ENCODE results near the gene NAALADL2. TPM values are rescaled to one million over a fixed set of nuclear protein-coding genes. Genes with fewer than 3 reads are reported as not detected.

NAALADL2 gene
- polyA plus RNA-seq, 3 donors = not detected

- no peak overlapping the region for H3K27ac Mint-ChIP-seq
- DNase-seq = no peak
Observed at GRCh38 chr3:175075269-175075668, 216.1 kb downstream of the NAALADL2 start.

DNA sequence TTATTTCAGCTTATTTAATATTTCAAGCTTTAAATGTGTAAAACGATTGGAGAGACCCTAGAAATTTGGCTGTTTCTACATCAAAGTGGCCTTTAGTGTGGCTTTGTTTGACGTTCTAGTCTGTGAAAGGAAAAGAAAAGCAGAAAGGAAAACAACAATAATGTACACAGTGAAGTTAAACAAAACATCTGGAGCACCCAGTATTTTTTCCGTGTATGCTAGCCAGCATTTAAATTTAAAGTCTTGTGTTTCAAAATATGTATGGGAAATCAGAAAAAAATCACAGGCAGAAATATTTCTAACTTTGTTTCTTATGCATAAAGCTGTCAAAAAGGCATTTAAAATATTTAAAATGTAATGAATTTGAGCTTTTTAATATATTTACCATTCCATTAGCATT is 218.1 kb downstream of the NAALADL2 start:
- Histone ChIP-seq H3K27ac (ENCODE audit: low read depth in 1 of 2, low read length in 2 of 2) (no peak overlapping the region), H3K9ac (ENCODE audit: insufficient read depth, low read length, poor library complexity, severe bottlenecking) (no peak overlapping the region), H3K4me1 (ENCODE audit: control insufficient read depth in 1 of 2, insufficient read depth in 2 of 2, low read length in 2 of 2) (no peaks in the 10 kb centered on the region), H3K4me2 (replicated peaks; ENCODE audit: extremely low read depth, low read length, poor library complexity, severe bottlenecking) (no peak overlapping the region), H3K36me3 (replicated peaks in 1 of 2; ENCODE audit: control insufficient read depth in 1 of 2, insufficient read depth in 2 of 2, low read length in 2 of 2) (no peaks in the 10 kb centered on the region), H3K4me3 (replicated peaks in 1 of 3; ENCODE audit: low read depth in 2 of 3, low read length in 3 of 3) (no peak overlapping the region), H4K20me1 (ENCODE audit: insufficient read depth, low read length) (no peaks in the 10 kb centered on the region), H3K79me2 (ENCODE audit: insufficient read depth, low read length) (no peaks in the 10 kb centered on the region), H3K27me3 (ENCODE audit: control insufficient read depth in 2 of 2, insufficient read depth in 2 of 2, low read length in 2 of 2) (no peaks in the 10 kb centered on the region), H2AFZ (ENCODE audit: insufficient read depth, low read depth, low read length, poor library complexity, severe bottlenecking) (no peak overlapping the region), H3K9me3 (replicated peaks in 1 of 2; ENCODE audit: control insufficient read depth in 1 of 2, insufficient read depth in 1 of 2, low read length in 2 of 2) (no peaks in the 10 kb centered on the region)
- no CpG with 5 or more reads among the region's 3 CpGs for WGBS (ENCODE audit: insufficient coverage)
- H3K36me3 Mint-ChIP-seq = no peaks in the 10 kb centered on the region
- no peak for TF ChIP-seq CTCF (IDR thresholded peaks at IDR 0.05)
- H3K4me1 Mint-ChIP-seq = no peaks in the 10 kb centered on the region
- no peak overlapping the region for H3K27ac Mint-ChIP-seq
- no peak overlapping the region for H3K4me3 Mint-ChIP-seq
- intact Hi-C loops (cut with micrococcal nuclease) = no loop called here
- H3K9me3 Mint-ChIP-seq = peaks cover 0 to 10% (median 4%) of the 10 kb centered on the region in 7 donors
- H3K27me3 Mint-ChIP-seq (ENCODE audit: low read depth in 3 of 3) = peaks cover 0 to 2% (median 0%) of the 10 kb centered on the region in 3 donors
- DNase-seq = no peak

More at GRCh38 chr3:175075269-175075668, 216.1 kb downstream of the NAALADL2 start:
- Histone ChIP-seq H3K79me2 (ENCODE audit: insufficient read depth, low read length) (no peaks in the 10 kb centered on the region), H3K9me3 (replicated peaks in 1 of 2; ENCODE audit: control insufficient read depth in 1 of 2, insufficient read depth in 1 of 2, low read length in 2 of 2) (no peaks in the 10 kb centered on the region), H4K20me1 (ENCODE audit: insufficient read depth, low read length) (no peaks in the 10 kb centered on the region), H3K27me3 (ENCODE audit: control insufficient read depth in 2 of 2, insufficient read depth in 2 of 2, low read length in 2 of 2) (no peaks in the 10 kb centered on the region), H3K4me3 (replicated peaks in 1 of 3; ENCODE audit: low read depth in 2 of 3, low read length in 3 of 3) (no peak overlapping the region), H3K36me3 (replicated peaks in 1 of 2; ENCODE audit: control insufficient read depth in 1 of 2, insufficient read depth in 2 of 2, low read length in 2 of 2) (no peaks in the 10 kb centered on the region), H3K4me2 (replicated peaks; ENCODE audit: extremely low read depth, low read length, poor library complexity, severe bottlenecking) (no peak overlapping the region), H3K9ac (ENCODE audit: insufficient read depth, low read length, poor library complexity, severe bottlenecking) (no peak overlapping the region), H3K27ac (ENCODE audit: low read depth in 1 of 2, low read length in 2 of 2) (no peak overlapping the region), H2AFZ (ENCODE audit: insufficient read depth, low read depth, low read length, poor library complexity, severe bottlenecking) (no peak overlapping the region), H3K4me1 (ENCODE audit: control insufficient read depth in 1 of 2, insufficient read depth in 2 of 2, low read length in 2 of 2) (no peaks in the 10 kb centered on the region)
- no peak overlapping the region for H3K4me3 Mint-ChIP-seq
- no peaks in the 10 kb centered on the region for H3K4me1 Mint-ChIP-seq
- H3K27me3 Mint-ChIP-seq (ENCODE audit: low read depth in 3 of 3) = peaks cover 0 to 2% (median 0%) of the 10 kb centered on the region in 3 donors
- no peaks in the 10 kb centered on the region for H3K36me3 Mint-ChIP-seq
- intact Hi-C loops (cut with micrococcal nuclease) = no loop called here
- no peak for TF ChIP-seq CTCF (IDR thresholded peaks at IDR 0.05)
- peaks cover 0 to 10% (median 4%) of the 10 kb centered on the region in 7 donors for H3K9me3 Mint-ChIP-seq

Data from CD14-positive monocyte (primary cell).